ENCODE measurements around the gene USP37.

Gene USP37

GRCh38 chr2:218474527-218474926, 93.6 kb downstream of the USP37 start:
- no peak for DNase-seq

GRCh38 chr2:218472988-218473387, 95.2 kb downstream of the USP37 start:
- DNase-seq: no peak

- no peak for DNase-seq
Observed at GRCh38 chr2:218471982-218472381, 96.2 kb downstream of the USP37 start.

- DNase-seq: no peak
Observed at GRCh38 chr2:218471036-218471435, 97.1 kb downstream of the USP37 start.

GRCh38 chr2:218470448-218470847, 97.7 kb downstream of the USP37 start:
- DNase-seq: no peak

- DNase-seq: no peak
Observed at GRCh38 chr2:218465987-218466633, 102.0 kb downstream of the USP37 start.

- no peak for DNase-seq
Observed at GRCh38 chr2:218458598-218458997, 109.6 kb downstream of the USP37 start.

GRCh38 chr2:218456849-218457248, 111.3 kb downstream of the USP37 start:
- no peak for DNase-seq

- no peak for DNase-seq
Observed at GRCh38 chr2:218452079-218452478, 116.1 kb downstream of the USP37 start.

- DNase-seq: peak; percentile 19
Observed at GRCh38 chr2:218448934-218449333, 119.2 kb downstream of the USP37 start.

GRCh38 chr2:218447072-218447471, 121.1 kb downstream of the USP37 start:
- DNase-seq: no peak

- no peak for DNase-seq
Observed at GRCh38 chr2:218446547-218446946, 121.6 kb downstream of the USP37 start.

GRCh38 chr2:218445602-218446001, 122.5 kb downstream of the USP37 start:
- DNase-seq: no peak

- no peak for DNase-seq
Observed at GRCh38 chr2:218444692-218445357, 123.3 kb downstream of the USP37 start.

- no peak for DNase-seq
Observed at GRCh38 chr2:218438596-218438995, 129.6 kb downstream of the USP37 start.

- DNase-seq: no peak
Observed at GRCh38 chr2:218437969-218438368, 130.2 kb downstream of the USP37 start.

GRCh38 chr2:218436992-218437391, 131.2 kb downstream of the USP37 start:
- no peak for DNase-seq

- DNase-seq: no peak
Observed at GRCh38 chr2:218435003-218435982, 132.9 kb downstream of the USP37 start.

- DNase-seq: no peak
Observed at GRCh38 chr2:218434456-218434855, 133.7 kb downstream of the USP37 start.

GRCh38 chr2:218432676-218433365, 135.3 kb downstream of the USP37 start:
- DNase-seq: no peak

- no peak for DNase-seq
Observed at GRCh38 chr2:218431878-218432277, 136.3 kb downstream of the USP37 start.

GRCh38 chr2:218430721-218431120, 137.4 kb downstream of the USP37 start:
- DNase-seq: no peak
